Measurements from ENCODE around the gene GRAMD1B.
"Not testable (repeated sequence)": the region's sequence is repeated elsewhere in the genome, so short reads cannot be mapped to it uniquely, and the experiment has no call there.

The GRAMD1B gene

GRCh38 chr11:123653827-123654565 is 223.9 kb downstream of the GRAMD1B start:
- peak in 1 of 2 experiments; percentile 53 for DNase-seq

DNA sequence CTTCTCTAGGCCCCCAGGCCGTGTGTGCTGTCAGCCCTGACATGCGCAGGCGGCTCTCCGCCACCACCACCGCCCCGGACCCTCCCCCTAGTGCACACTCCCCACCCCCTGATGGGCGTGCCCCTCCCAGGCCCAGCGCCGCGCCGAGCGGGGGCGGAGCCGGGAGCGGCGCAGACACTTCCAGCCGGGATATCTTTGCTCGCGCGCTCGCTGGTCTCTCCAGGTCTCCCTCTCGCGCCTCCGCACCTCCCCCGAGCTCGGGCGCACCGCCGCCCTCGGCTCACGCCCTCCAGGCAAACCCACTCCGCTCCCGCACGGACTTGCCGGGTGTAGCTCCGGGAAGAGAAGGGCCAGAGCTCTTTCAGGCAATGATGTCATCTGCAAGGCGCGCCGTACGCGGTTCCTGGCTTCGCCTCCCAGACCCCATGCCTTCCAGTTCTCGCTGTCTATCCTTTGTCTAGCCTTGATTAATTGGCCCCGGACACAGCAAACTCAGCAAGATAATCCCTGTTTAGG is 224.6 kb downstream of the GRAMD1B start, which contains the start of gene SCN3B:
SCN3B (minus strand) TSS at position 59 of the 516 bp plus-strand sequence. CDS start 823 bp downstream, outside the sequence.
- DNase-seq = peak; percentile 82 to 88

- no peak for DNase-seq
Observed at GRCh38 chr11:123659311-123659710, 229.2 kb downstream of the GRAMD1B start.

DNA sequence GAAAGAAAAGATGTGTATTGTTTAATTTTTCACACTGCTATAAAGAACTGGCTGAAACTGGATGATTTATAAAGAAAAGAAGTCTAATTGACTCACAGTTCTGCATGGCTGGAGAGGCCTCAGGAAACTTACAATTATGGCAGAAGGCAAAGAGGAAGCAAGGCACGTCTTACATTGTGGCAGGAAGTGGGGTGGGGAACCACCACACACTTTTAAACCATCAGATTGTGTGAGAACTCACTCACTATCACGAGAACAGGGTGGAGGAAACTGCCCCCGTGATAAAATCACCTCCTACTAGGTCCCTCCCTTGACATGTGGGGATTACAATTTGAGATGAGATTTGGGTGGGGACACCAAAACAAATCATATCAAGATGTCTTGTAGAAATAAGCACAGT is 229.9 kb downstream of the GRAMD1B start:
- DNase-seq = not testable (repeated sequence)

GRCh38 chr11:123665306-123665705 is 235.2 kb downstream of the GRAMD1B start:
- DNase-seq = no peak

DNA sequence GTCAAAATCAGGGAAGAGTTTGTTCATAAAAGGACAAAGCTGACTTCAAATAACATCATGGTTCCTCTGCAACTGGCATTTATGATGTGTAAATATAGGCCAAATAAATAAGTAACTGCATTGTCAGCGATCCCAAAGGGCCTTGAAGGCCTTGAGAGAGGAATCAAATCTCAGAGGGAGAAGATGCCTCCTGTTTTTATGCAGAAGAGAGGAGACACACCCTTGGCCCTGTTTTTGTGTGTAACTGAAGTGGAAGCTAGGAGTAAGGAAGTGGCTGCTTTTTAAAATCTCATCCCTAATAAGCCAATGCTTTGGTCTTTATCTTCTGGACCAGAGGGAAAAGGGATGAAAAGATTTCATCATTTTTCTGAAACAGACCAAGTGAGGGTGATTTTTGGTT is 240.0 kb downstream of the GRAMD1B start:
- no peak for DNase-seq

DNA sequence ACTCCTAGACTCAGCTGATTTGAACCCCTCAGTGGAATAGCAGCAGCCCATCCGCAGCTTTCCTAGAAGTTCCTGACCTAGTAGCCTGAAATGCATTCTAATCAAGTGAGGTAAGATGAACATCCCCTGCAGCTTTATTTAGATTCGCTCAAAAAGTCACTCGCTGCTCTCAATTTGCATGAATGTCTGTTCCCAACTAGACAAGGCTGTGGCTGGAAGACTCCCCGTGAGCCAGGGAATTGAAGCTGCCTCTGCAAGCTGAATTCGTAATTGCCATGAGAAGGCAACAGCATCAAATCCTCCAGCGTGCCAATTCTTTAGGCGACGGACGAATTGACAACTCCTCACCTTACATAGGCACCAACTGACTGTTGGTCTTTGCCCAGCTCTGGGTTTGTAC is 241.5 kb downstream of the GRAMD1B start:
- DNase-seq = no peak

GRCh38 chr11:123672568-123672967 is 242.5 kb downstream of the GRAMD1B start:
- DNase-seq = no peak

DNA sequence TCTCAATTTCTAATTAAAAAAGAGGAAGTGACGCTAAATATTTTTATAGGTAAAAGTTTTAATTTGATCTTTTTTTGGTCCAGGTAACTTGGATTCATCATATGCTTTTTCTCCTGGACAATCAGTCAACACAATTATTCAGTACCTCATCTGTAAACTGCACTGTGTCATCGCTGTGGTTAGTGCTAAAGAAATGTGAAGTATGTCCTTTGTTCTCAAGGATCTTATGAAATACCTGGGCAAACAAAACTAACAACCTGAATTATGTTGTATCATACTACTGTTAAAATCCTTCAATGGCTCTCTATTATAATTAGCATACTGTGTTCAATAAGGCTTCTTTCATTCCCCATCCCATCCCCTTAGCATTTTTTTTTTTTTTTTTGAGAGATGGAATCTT is 244.2 kb downstream of the GRAMD1B start:
- no peak for DNase-seq
